Cardiac fibroblast (primary cell): ENCODE data around the gene PITX3.

Experiments used
- DNase-seq, 2 donors: peaks; one replicate each; pipeline versions ENCODE4 v3.0.0 to v3.0.0-alpha.2; 2010; ENCODE audit warnings: low read depth in 2 of 2
- H3K4me3 ChIP-seq, 2 donors: replicated peaks in 1 of 2; 1 replicate in 1 of 2; 2 replicates in 1 of 2; pipeline ENCODE4 v1.5.1; 2011; ENCODE audit warnings: low read depth in 2 of 2, low read length in 2 of 2, mild to moderate bottlenecking in 2 of 2, moderate library complexity in 1 of 2
- TF ChIP-seq, protein P1 (sequence below): IDR thresholded peaks from one replicate; pipeline ENCODE4 v1.5.1; 2011; ENCODE audit warnings: low read depth, mild to moderate bottlenecking, low read length, inconsistent platforms

The PITX3 gene

DNA sequence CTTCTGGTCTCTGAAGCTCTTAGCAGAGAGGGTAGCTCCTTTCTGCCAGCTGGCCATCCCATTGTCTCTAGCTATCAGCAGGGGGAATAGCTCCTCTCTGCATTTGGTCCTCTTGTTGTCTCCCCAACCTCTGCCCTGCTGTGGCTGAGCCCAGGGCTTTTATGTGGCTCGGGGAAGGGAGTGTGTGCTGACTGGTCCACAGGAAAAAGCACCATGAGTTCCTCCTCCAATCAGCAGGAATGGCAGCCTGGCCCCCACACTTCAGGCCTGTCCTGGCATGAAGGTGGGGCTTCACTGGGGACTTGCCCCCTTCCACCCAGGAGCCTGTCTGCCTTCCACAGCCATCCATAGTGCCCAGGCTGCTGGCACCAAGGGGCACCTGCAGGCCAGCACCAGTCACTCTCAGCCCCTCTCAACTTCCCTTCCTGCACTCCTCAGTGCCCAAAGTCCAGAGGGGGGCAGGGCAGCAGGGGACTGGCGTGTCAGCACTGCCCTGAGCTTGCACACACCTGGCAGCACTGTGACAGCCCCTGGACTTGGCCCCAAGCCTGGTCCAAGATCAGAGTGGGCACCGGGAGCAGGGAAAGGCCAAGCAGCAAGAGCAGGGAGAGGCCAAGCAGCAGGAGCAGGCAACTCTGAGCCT, 52.9 kb downstream of the PITX3 start:
- no peak for DNase-seq
- H3K4me3 ChIP-seq = no peak overlapping the region
- TF ChIP-seq, protein P1, sequence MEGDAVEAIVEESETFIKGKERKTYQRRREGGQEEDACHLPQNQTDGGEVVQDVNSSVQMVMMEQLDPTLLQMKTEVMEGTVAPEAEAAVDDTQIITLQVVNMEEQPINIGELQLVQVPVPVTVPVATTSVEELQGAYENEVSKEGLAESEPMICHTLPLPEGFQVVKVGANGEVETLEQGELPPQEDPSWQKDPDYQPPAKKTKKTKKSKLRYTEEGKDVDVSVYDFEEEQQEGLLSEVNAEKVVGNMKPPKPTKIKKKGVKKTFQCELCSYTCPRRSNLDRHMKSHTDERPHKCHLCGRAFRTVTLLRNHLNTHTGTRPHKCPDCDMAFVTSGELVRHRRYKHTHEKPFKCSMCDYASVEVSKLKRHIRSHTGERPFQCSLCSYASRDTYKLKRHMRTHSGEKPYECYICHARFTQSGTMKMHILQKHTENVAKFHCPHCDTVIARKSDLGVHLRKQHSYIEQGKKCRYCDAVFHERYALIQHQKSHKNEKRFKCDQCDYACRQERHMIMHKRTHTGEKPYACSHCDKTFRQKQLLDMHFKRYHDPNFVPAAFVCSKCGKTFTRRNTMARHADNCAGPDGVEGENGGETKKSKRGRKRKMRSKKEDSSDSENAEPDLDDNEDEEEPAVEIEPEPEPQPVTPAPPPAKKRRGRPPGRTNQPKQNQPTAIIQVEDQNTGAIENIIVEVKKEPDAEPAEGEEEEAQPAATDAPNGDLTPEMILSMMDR = no peak

- TF ChIP-seq, protein P1 = no peak
- no peak overlapping the region for H3K4me3 ChIP-seq
- DNase-seq = peak; percentile 48 to 65
Observed at GRCh38 chr10:102185811-102186527, 55.3 kb downstream of the PITX3 start.

DNA sequence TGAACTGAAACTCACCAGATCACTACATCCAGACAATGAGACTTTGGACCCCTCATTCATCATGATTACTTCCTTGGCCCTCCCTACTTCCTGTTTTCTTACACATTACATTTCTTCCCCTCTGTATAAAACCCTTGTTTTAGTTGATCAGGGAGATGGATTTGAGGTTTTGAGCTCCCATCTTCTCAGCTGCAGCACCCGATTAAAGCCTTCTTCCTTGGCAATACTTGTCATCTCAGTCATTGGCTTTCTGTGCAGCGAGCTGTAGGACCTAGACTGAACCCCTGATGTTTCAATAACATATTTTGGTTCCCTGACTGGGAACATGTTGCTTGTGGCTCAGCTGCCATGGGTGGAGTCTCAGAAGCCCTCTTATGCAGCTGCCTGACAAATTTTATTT, 56.0 kb downstream of the PITX3 start:
- DNase-seq = no peak
- TF ChIP-seq, protein P1 = no peak

DNA sequence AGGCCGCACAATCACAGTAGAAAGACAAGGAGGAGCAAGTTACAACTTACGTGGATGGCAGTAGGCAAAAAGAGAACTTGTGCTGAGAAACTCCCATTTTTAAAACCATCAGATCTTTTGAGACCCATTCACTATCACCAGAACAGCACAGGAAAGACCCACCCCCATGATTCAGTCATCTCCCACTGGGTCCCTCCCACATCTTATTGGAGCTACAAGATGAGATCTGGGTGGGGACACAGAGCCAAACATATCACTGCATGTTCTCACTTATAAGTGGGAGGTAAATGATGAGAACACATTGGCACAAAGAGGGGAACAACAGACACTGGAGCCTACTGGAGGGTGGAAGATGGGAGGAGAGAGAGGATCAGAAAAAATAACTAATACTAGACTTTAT, 56.7 kb downstream of the PITX3 start:
- no peak overlapping the region for H3K4me3 ChIP-seq
- DNase-seq = no peak

More for the DNA sequence above, 56.0 kb downstream of the PITX3 start:
- no peak overlapping the region for H3K4me3 ChIP-seq

More for the DNA sequence above, 56.7 kb downstream of the PITX3 start:
- TF ChIP-seq, protein P1 = no peak
